HepG2 (cell line): Measurements from ENCODE around the gene EIF4ENIF1. TPM values are rescaled to one million over a fixed set of nuclear protein-coding genes. Genes with fewer than 3 reads are reported as not detected.

Experiments
- ARHGAP35 ChIP-seq: sonication (generic); formaldehyde crosslinking; IDR thresholded peaks from 2 replicates; pipeline ENCODE4 v1.9.0; 2022; ENCODE audit warnings: mild to moderate bottlenecking, inconsistent platforms, moderate library complexity, missing genetic modification reagents, borderline replicate concordance
- ATF7-NPFF ChIP-seq: sonication (generic); formaldehyde crosslinking; IDR thresholded peaks from 2 replicates; pipeline ENCODE4 v1.8.1; 2023; ENCODE audit warnings: mild to moderate bottlenecking, low read depth, missing genetic modification reagents, moderate library complexity
- BORCS8-MEF2B ChIP-seq: sonication (generic); formaldehyde crosslinking; IDR thresholded peaks from 2 replicates; pipeline ENCODE4 v1.8.0; 2022; ENCODE audit warnings: mild to moderate bottlenecking, missing genetic modification reagents
- CHCHD3 ChIP-seq: sonication (generic); formaldehyde crosslinking; IDR thresholded peaks from 2 replicates; pipeline ENCODE4 v1.8.0; 2022; ENCODE audit warnings: mild to moderate bottlenecking, missing genetic modification reagents, moderate library complexity
- ELF3 ChIP-seq: IDR thresholded peaks from 2 replicates; pipeline ENCODE4 v1.6.1; 2016; ENCODE audit warnings: missing genetic modification reagents, missing compliant biosample characterization
- FOXM1 ChIP-seq: sonication (generic); formaldehyde crosslinking; IDR thresholded peaks from 2 replicates; pipeline ENCODE4 v1.5.0; 2020; ENCODE audit warnings: missing genetic modification reagents
- ISL2 ChIP-seq: sonication (generic); formaldehyde crosslinking; IDR thresholded peaks from 2 replicates; pipeline ENCODE4 v1.5.0; 2020; ENCODE audit warnings: missing genetic modification reagents
- MAFF ChIP-seq: IDR thresholded peaks from 2 replicates; pipeline ENCODE4 v1.6.1; 2011; ENCODE audit warnings: low read depth, low read length, improper control_type of control experiment
- PAXIP1 ChIP-seq: sonication (generic); formaldehyde crosslinking; conservative IDR thresholded peaks from 2 replicates; pipeline ENCODE4 v1.4.0; 2020; ENCODE audit warnings: mild to moderate bottlenecking, missing genetic modification reagents, moderate library complexity
- POLR2A ChIP-seq, 2 experiments: IDR thresholded peaks; 2 replicates each; pipeline ENCODE4 v1.6.1; 2011; ENCODE audit warnings: low read depth in 2 of 2, low read length in 2 of 2, mild to moderate bottlenecking in 1 of 2, moderate library complexity in 1 of 2; ENCODE audit not compliant: insufficient read depth in 1 of 2
- RBM22 ChIP-seq: fragments of 200-400 bp; formaldehyde crosslinking; optimal IDR thresholded peaks from 2 replicates; pipeline ENCODE3; 2017; ENCODE audit warnings: mild to moderate bottlenecking, low read length, moderate library complexity
- REL ChIP-seq: sonication (generic); formaldehyde crosslinking; conservative IDR thresholded peaks from 2 replicates; pipeline ENCODE4 v1.8.0; 2022; ENCODE audit warnings: mild to moderate bottlenecking, missing genetic modification reagents, moderate library complexity
- TBL1XR1 ChIP-seq: fragments of 150-350 bp; IDR thresholded peaks from 2 replicates; pipeline ENCODE4 v1.6.1; 2014; ENCODE audit warnings: borderline replicate concordance, low read length; ENCODE audit not compliant: partially characterized antibody
- TEAD3 ChIP-seq: optimal IDR thresholded peaks from 2 replicates; pipeline ENCODE3; 2016; ENCODE audit warnings: borderline replicate concordance
- ZNF619 ChIP-seq: sonication (generic); formaldehyde crosslinking; IDR thresholded peaks from 2 replicates; pipeline ENCODE4 v1.4.0; 2020; ENCODE audit warnings: mild to moderate bottlenecking, missing genetic modification reagents
- ZSCAN30 ChIP-seq: sonication (generic); formaldehyde crosslinking; IDR thresholded peaks from 2 replicates; pipeline ENCODE4 v1.5.0; 2020; ENCODE audit warnings: mild to moderate bottlenecking, missing genetic modification reagents
- polyA plus RNA-seq, 8 experiments: library from polyadenylated mRNA; depleted of rRNA in 3 of 8; stranded (reverse) in 7 of 8; unstranded in 1 of 8; fragments of >200 nt; fragmentation: Illumina TruSeq in 4 of 8; extraction: Trizol in 4 of 8; gene quantifications; 2 replicates each; pipeline versions ENCODE4 v1.2.1 to v1.2.3, GENCODE V29; 2011 to 2016; ENCODE audit warnings: low read depth in 4 of 8, missing spikeins in 1 of 8, mixed read lengths in 1 of 8; ENCODE audit not compliant: insufficient read depth in 1 of 8
- total RNA-seq, 5 experiments: library from RNA; depleted of rRNA; stranded (reverse); fragments of >200 nt; fragmentation: Illumina TruSeq; extraction: Trizol; gene quantifications; 2 replicates each; pipeline ENCODE4 v1.2.3, GENCODE V29; 2016; ENCODE audit warnings: low read depth in 1 of 5
- TF ChIP-seq, protein P1 (sequence below): IDR thresholded peaks from 2 replicates; pipeline ENCODE4 v1.6.1; 2016
- TF ChIP-seq, protein P2 (sequence below): IDR thresholded peaks from 2 replicates; pipeline ENCODE4 v1.6.1; 2016; ENCODE audit warnings: missing compliant biosample characterization, missing genetic modification reagents, borderline replicate concordance
- TF ChIP-seq, protein P3 (sequence below): sonication (generic); formaldehyde crosslinking; IDR thresholded peaks from 2 replicates; pipeline ENCODE4 v1.5.1; 2020; ENCODE audit warnings: missing genetic modification reagents, mild to moderate bottlenecking, borderline replicate concordance
- TF ChIP-seq, protein P4 (sequence below): sonication (generic); formaldehyde crosslinking; IDR thresholded peaks from 2 replicates; pipeline ENCODE4 v1.8.0; 2022; ENCODE audit warnings: low read depth, missing genetic modification reagents

EIF4ENIF1 gene
- total and polyA plus RNA-seq, 2 of the 13 experiments (the other 11 are each of a cell fraction or from before 2014, with no cell fraction given) = 11.9 to 12.3 TPM

DNA sequence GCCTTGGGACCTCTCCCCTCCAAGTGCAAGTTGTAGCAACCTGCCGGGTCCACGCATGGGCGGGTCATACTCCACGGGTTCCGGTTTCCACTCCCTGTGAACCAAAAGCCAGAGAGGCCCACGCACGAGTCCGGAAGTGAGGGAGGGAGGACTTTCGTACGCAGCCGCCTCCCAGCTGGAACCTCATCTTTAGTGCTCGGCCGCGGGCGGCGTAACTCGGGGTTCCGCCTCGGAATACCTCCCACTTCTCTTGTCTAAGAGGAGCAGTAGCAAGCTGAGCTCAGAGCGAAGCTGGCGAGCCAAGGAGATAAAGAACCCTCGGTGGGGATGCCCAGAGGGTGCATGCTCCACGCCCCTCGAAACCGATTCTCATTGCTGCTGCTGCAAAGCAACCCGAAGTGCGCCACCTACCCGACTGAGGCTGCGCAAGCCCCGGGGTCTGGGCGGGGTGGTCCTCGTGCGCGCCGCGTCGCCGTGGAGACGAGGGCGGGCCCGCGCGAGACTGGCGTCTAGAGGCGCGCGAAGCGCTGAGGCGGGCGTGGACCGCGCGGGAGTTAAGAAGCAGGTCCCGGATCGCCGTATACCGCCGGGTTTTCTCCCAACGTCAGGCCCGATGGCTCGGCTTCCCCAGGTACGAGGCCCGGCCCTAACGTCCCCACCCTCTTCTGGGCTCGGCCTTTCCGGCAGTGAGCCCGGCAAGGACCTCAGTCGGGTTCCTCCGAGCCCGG lies 6.5 kb upstream of the EIF4ENIF1 start, which contains the start of gene SFI1 (continued):
- peak; percentile 57 for TF ChIP-seq ISL2 (CRISPR knock-in tag)
- TF ChIP-seq REL (CRISPR knock-in tag) = no peak
- TF ChIP-seq, protein P1, sequence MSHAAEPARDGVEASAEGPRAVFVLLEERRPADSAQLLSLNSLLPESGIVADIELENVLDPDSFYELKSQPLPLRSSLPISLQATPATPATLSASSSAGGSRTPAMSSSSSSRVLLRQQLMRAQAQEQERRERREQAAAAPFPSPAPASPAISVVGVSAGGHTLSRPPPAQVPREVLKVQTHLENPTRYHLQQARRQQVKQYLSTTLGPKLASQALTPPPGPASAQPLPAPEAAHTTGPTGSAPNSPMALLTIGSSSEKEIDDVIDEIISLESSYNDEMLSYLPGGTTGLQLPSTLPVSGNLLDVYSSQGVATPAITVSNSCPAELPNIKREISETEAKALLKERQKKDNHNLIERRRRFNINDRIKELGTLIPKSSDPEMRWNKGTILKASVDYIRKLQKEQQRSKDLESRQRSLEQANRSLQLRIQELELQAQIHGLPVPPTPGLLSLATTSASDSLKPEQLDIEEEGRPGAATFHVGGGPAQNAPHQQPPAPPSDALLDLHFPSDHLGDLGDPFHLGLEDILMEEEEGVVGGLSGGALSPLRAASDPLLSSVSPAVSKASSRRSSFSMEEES (CRISPR knock-in tag) = 0 out of 2 replicates have a peak, but pooled peaks have one; percentile 28
- TF ChIP-seq TEAD3 (CRISPR knock-in tag) = peak; percentile 51
- TF ChIP-seq ZNF619 (CRISPR knock-in tag) = peak; percentile 24; the same call in 1 of the 2 replicates
- TF ChIP-seq, protein P2, sequence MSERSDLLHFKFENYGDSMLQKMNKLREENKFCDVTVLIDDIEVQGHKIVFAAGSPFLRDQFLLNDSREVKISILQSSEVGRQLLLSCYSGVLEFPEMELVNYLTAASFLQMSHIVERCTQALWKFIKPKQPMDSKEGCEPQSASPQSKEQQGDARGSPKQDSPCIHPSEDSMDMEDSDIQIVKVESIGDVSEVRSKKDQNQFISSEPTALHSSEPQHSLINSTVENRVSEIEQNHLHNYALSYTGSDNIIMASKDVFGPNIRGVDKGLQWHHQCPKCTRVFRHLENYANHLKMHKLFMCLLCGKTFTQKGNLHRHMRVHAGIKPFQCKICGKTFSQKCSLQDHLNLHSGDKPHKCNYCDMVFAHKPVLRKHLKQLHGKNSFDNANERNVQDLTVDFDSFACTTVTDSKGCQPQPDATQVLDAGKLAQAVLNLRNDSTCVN (CRISPR knock-in tag) = no peak
- TF ChIP-seq ZSCAN30 (CRISPR knock-in tag) = no peak
- TF ChIP-seq TBL1XR1 = no peak
- TF ChIP-seq RBM22 = peak; percentile 52
- TF ChIP-seq ATF7-NPFF (CRISPR knock-in tag) = peak; percentile 80; the same call in 1 of the 2 replicates
- no peak for TF ChIP-seq CHCHD3 (CRISPR knock-in tag)
- no peak; the same call in 1 of the 2 replicates for TF ChIP-seq ARHGAP35 (CRISPR knock-in tag)
- no peak for TF ChIP-seq PAXIP1
- TF ChIP-seq, protein P3, sequence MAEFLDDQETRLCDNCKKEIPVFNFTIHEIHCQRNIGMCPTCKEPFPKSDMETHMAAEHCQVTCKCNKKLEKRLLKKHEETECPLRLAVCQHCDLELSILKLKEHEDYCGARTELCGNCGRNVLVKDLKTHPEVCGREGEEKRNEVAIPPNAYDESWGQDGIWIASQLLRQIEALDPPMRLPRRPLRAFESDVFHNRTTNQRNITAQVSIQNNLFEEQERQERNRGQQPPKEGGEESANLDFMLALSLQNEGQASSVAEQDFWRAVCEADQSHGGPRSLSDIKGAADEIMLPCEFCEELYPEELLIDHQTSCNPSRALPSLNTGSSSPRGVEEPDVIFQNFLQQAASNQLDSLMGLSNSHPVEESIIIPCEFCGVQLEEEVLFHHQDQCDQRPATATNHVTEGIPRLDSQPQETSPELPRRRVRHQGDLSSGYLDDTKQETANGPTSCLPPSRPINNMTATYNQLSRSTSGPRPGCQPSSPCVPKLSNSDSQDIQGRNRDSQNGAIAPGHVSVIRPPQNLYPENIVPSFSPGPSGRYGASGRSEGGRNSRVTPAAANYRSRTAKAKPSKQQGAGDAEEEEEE (CRISPR knock-in tag) = no peak
- TF ChIP-seq MAFF = no peak
- TF ChIP-seq ELF3 (CRISPR knock-in tag) = peak; percentile 6; the same call in 1 of the 2 replicates
- TF ChIP-seq, protein P4, sequence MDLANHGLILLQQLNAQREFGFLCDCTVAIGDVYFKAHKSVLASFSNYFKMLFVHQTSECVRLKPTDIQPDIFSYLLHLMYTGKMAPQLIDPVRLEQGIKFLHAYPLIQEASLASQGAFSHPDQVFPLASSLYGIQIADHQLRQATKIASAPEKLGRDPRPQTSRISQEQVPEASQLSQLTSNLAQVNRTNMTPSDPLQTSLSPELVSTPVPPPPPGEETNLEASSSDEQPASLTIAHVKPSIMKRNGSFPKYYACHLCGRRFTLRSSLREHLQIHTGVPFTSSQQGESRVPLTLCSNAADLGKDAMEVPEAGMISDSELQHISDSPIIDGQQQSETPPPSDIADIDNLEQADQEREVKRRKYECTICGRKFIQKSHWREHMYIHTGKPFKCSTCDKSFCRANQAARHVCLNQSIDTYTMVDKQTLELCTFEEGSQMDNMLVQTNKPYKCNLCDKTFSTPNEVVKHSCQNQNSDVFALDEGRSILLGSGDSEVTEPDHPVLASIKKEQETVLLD = no peak
- no peak for TF ChIP-seq FOXM1
- TF ChIP-seq BORCS8-MEF2B (CRISPR knock-in tag) = peak; percentile 74; the same call in 1 of the 2 replicates
- TF ChIP-seq POLR2A (IDR thresholded peaks at IDR 0.05; ENCODE audit: insufficient read depth in 1 of 2, low read depth in 2 of 2, low read length in 2 of 2) = peak; percentile 52 to 71; a peak in 3 of 4 replicates
